Measurements from ENCODE around the gene PGM5. TPM values are rescaled to one million over a fixed set of nuclear protein-coding genes. Genes with fewer than 3 reads are reported as not detected.

Gene PGM5
- total RNA-seq, 2 donors from 2014 or later = 258 to 276 TPM

GRCh38 chr9:68473790-68474189 lies 117.4 kb downstream of the PGM5 start:
- no peak for DNase-seq
- ATAC-seq = no peak
- intact Hi-C loops (cut with DNase I) = loop anchor here in 1 of 2 donors (10.0 kb wide), 1 partner anchor 49 kb away; no protein-coding TSS in a partner anchor

GRCh38 chr9:68476422-68476821 lies 120.0 kb downstream of the PGM5 start:
- ATAC-seq = no peak
- no peak for DNase-seq
- intact Hi-C loops (cut with DNase I) = loop anchor here in 1 of 2 donors (10.0 kb wide), 1 partner anchor 52 kb away; no protein-coding TSS in a partner anchor

- intact Hi-C loops (cut with DNase I) = loop anchor here in 1 of 2 donors (10.0 kb wide), 1 partner anchor 52 kb away; no protein-coding TSS in a partner anchor
- DNase-seq = no peak
- peak; percentile 27 to 50 for ATAC-seq
Measured at GRCh38 chr9:68476847-68477246, 120.4 kb downstream of the PGM5 start.

- intact Hi-C loops (cut with DNase I) = no loop called here
- no peak for DNase-seq
- ATAC-seq = no peak
Measured at GRCh38 chr9:68480807-68481206, 124.4 kb downstream of the PGM5 start.

- ATAC-seq (no peak), DNase-seq (no peak)
- intact Hi-C loops (cut with DNase I) = no loop called here
Measured at GRCh38 chr9:68482548-68482947, 126.1 kb downstream of the PGM5 start.

- DNase-seq (no peak), ATAC-seq (peak in 1 of 2 donors; percentile 19)
- intact Hi-C loops (cut with DNase I) = no loop called here
Measured at GRCh38 chr9:68488126-68488525, 131.7 kb downstream of the PGM5 start.

GRCh38 chr9:68489646-68490045 lies 133.2 kb downstream of the PGM5 start:
- DNase-seq (no peak), ATAC-seq (no peak)
- intact Hi-C loops (cut with DNase I) = no loop called here

GRCh38 chr9:68492806-68493205 lies 136.4 kb downstream of the PGM5 start:
- ATAC-seq (no peak), DNase-seq (no peak)
- intact Hi-C loops (cut with DNase I) = no loop called here

- DNase-seq = no peak
- intact Hi-C loops (cut with DNase I) = no loop called here
- peak in 1 of 2 donors; percentile 3 for ATAC-seq
Measured at GRCh38 chr9:68493541-68493940, 137.1 kb downstream of the PGM5 start.

- peak; percentile 32 to 66 for ATAC-seq
- intact Hi-C loops (cut with DNase I) = no loop called here
- DNase-seq = no peak
Measured at GRCh38 chr9:68493958-68494577, 137.7 kb downstream of the PGM5 start.

- ATAC-seq (no peak), DNase-seq (no peak)
- intact Hi-C loops (cut with DNase I) = no loop called here
Measured at GRCh38 chr9:68495247-68495646, 138.8 kb downstream of the PGM5 start.

- no peak for ATAC-seq
- intact Hi-C loops (cut with DNase I) = no loop called here
- DNase-seq = no peak
Measured at GRCh38 chr9:68496356-68496755, 139.9 kb downstream of the PGM5 start.

- ATAC-seq (no peak), DNase-seq (no peak)
- intact Hi-C loops (cut with DNase I) = no loop called here
Measured at GRCh38 chr9:68497629-68498028, 141.2 kb downstream of the PGM5 start.

GRCh38 chr9:68498816-68499215 lies 142.4 kb downstream of the PGM5 start:
- DNase-seq = no peak
- no peak for ATAC-seq
- intact Hi-C loops (cut with DNase I) = no loop called here

- ATAC-seq (peak; percentile 78 to 79), DNase-seq (no peak)
- intact Hi-C loops (cut with DNase I) = loop anchor here in 1 of 2 donors (5.0 to 10.0 kb wide), 2 partner anchors 38 to 86 kb away; no protein-coding TSS in a partner anchor
Measured at GRCh38 chr9:68500457-68501381, 144.3 kb downstream of the PGM5 start.

GRCh38 chr9:68502279-68502678 lies 145.9 kb downstream of the PGM5 start:
- intact Hi-C loops (cut with DNase I) = loop anchor here in 1 of 2 donors (5.0 to 10.0 kb wide), 2 partner anchors 40 to 87 kb away; no protein-coding TSS in a partner anchor
- ATAC-seq (peak in 1 of 2 donors; percentile 14), DNase-seq (no peak)

- intact Hi-C loops (cut with DNase I) = loop anchor here in 1 of 2 donors (10.0 kb wide), 1 partner anchor 91 kb away; no protein-coding TSS in a partner anchor
- DNase-seq (no peak), ATAC-seq (peak; percentile 45 to 53)
Measured at GRCh38 chr9:68505681-68506409, 149.4 kb downstream of the PGM5 start.

- no peak for DNase-seq
- no peak for ATAC-seq
- intact Hi-C loops (cut with DNase I) = loop anchor here in 1 of 2 donors (10.0 kb wide), 1 partner anchor 92 kb away; no protein-coding TSS in a partner anchor
Measured at GRCh38 chr9:68506551-68506950, 150.1 kb downstream of the PGM5 start.

- DNase-seq = no peak
- intact Hi-C loops (cut with DNase I) = loop anchor here in 1 of 2 donors (10.0 kb wide), 1 partner anchor 92 kb away; no protein-coding TSS in a partner anchor
- peak; percentile 64 to 77 for ATAC-seq
Measured at GRCh38 chr9:68507130-68507805, 150.9 kb downstream of the PGM5 start.

Data from left cardiac atrium (tissue), 4 donors.